Measurements from ENCODE around the gene PLAAT4.

GRCh38 chr11:63553759-63554158 is 17.2 kb downstream of the PLAAT4 start:
- TF ChIP-seq MAX (IDR thresholded peaks at IDR 0.05) (no peak), CTCF (IDR thresholded peaks at IDR 0.05 in 2 of 3, conservative IDR thresholded peaks at IDR 0.05 in 1 of 3; ENCODE audit: borderline replicate concordance in 1 of 3, insufficient read depth in 1 of 3, low read depth in 2 of 3, low read length in 2 of 3) (no peak), ZBTB33 (IDR thresholded peaks at IDR 0.05; ENCODE audit: extremely low read depth, insufficient replicate concordance, low read length) (no peak)
